ENCODE data around the gene GUSB. TPM values are rescaled to one million over a fixed set of nuclear protein-coding genes. Genes with fewer than 3 reads are reported as not detected.

GUSB gene
- total and polyA plus RNA-seq, 9 of the 15 experiments (the other 6 are each of a cell fraction or from before 2014, with no cell fraction given): 22.7 to 102 (median 60.1) TPM

GRCh38 chr7:65926588-65926987, 55.4 kb downstream of the GUSB start:
- peaks cover 2% of the 10 kb centered on the region; the same call in 1 of the 2 replicates for H4K20me1 ChIP-seq (replicated peaks; ENCODE audit: control insufficient read depth, insufficient read depth, low read length)
- H3K4me1 ChIP-seq (replicated peaks in 1 of 2; ENCODE audit: control insufficient read depth in 2 of 2, insufficient read depth in 2 of 2, low read length in 2 of 2): peaks cover 9 to 36% of the 10 kb centered on the region in 2 experiments; a peak in 4 of 5 replicates
- no TSS peak for BruUV-seq (replicated peaks)
- H3K79me2 ChIP-seq (ENCODE audit: control insufficient read depth, insufficient read depth, low read length): peaks cover 74% of the 10 kb centered on the region
- no peak for TF ChIP-seq WHSC1 (IDR thresholded peaks at IDR 0.05; ENCODE audit: low read length)
- TF ChIP-seq ZNF146 (CRISPR knock-in tag; IDR thresholded peaks at IDR 0.05; ENCODE audit: unreplicated experiment): peak; percentile 64
- TF ChIP-seq RBM22 (IDR thresholded peaks at IDR 0.05; ENCODE audit: low read depth, low read length, poor library complexity, severe bottlenecking): no peak
- TF ChIP-seq E4F1 (CRISPR knock-in tag; IDR thresholded peaks at IDR 0.05; ENCODE audit: borderline replicate concordance): no peak
- no peak for TF ChIP-seq LEF1 (IDR thresholded peaks at IDR 0.05)
- TF ChIP-seq MLX (CRISPR knock-in tag; conservative IDR thresholded peaks at IDR 0.05): no peak
- POLR2A ChIA-PET: no interaction called here
- H3K9me3 ChIP-seq (replicated peaks; ENCODE audit: control insufficient read depth, insufficient read depth, low read depth, low read length): no peaks in the 10 kb centered on the region
- intact Hi-C loops (cut with micrococcal nuclease): no loop called here
- H3K36me3 ChIP-seq (ENCODE audit: control insufficient read depth, insufficient read depth, low read length): peaks cover 5% of the 10 kb centered on the region; the same call in 2 of the 3 replicates
- ATAC-seq (no peak), FAIRE-seq (no peak), DNase-seq (ENCODE audit: extremely low read depth in 1 of 4, low spot score in 3 of 4) (no peak)
- H3K27me3 ChIP-seq (ENCODE audit: control insufficient read depth in 2 of 2, insufficient read depth in 2 of 2, low read length in 2 of 2): no peaks in the 10 kb centered on the region
- H3K4me3 ChIP-seq: no peak overlapping the region
- H3K9ac ChIP-seq (ENCODE audit: insufficient read depth in 1 of 2, low read depth in 2 of 2, low read length in 2 of 2): no peak overlapping the region
- no peaks in the 10 kb centered on the region for H3K9me1 ChIP-seq (ENCODE audit: control insufficient read depth, insufficient read depth, low read length)
- no peak overlapping the region for H3K27ac ChIP-seq (ENCODE audit: extremely low read depth, low read depth, low read length)
- H3K4me2 ChIP-seq (ENCODE audit: insufficient read depth, low read length): no peak overlapping the region
- in situ Hi-C loops (cut with MboI): no loop called here
- H2AFZ ChIP-seq (ENCODE audit: low read depth, low read length): no peak overlapping the region
- CTCF ChIA-PET (ENCODE audit: low intra/inter-chr PET ratio): no interaction called here

Measured in K562 (cell line).